GM19193 (cell line): ENCODE results near the gene GRB10.

Experiments
- POLR2A ChIP-seq: IDR thresholded peaks from 4 replicates; pipeline ENCODE4 v1.6.1; 2011; ENCODE audit not compliant: insufficient read depth, insufficient read length; ENCODE audit errors: extremely low read depth

Gene GRB10

DNA sequence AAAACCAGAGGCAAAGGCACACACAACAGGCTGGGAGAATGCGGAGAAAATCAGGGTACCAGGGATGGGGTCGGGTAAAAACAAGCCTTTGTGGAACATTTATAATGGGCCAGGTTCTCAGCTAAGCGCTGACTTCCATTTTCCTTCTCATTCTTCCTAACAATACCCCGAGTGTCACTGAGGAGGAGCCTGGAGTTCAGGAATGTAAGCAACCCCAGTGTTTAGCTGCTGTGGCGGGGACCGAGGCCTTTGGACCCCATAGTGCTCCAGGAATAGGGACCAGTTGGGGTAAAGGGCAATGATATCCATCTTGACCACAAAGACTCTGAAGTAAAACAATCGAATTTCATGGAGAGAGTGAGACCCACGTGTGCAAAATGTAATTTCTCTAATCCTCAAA lies 34.2 kb downstream of the GRB10 start:
- no peak for TF ChIP-seq POLR2A

GRCh38 chr7:50745835-50746234 lies 36.9 kb downstream of the GRB10 start:
- no peak for TF ChIP-seq POLR2A

DNA sequence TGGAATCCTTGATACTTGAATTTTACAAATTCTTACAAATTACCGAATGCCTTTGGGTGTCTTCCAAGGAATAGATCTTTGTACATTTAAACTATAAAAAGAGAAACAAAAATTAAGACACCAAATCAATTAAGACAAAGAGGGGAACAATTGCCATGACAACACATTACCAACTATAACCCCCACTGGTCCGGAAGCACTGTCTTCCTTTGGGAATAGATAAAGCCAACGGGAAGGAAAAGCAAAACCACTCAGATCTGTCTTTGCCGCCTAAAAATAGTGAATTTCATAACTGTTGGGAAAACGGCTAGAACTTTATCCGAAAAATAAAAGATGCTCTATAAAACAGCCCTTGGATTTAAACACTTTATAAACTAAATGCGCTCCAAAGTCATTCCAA lies 37.4 kb downstream of the GRB10 start:
- TF ChIP-seq POLR2A = no peak

- TF ChIP-seq POLR2A = no peak
Measured at GRCh38 chr7:50743893-50744292, 38.8 kb downstream of the GRB10 start.

DNA sequence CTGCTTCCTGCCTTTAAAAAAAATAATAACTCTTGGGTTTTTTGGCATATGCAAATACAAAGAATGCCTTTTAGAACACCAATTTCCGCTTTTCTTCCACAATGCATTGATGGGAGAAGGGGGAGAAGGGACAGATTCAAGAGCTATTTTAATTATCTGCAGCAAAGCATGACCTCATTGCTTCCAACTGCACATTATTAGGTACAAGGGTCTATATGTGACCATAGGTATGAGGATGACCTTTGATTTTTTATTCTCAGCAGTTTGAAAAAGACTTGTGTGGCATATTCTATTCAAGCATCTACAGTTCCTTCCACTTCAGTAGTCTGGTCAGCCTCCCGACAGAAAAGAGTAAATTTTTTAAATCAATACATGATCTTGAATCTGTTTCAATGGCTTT lies 39.7 kb downstream of the GRB10 start:
- TF ChIP-seq POLR2A = no peak

DNA sequence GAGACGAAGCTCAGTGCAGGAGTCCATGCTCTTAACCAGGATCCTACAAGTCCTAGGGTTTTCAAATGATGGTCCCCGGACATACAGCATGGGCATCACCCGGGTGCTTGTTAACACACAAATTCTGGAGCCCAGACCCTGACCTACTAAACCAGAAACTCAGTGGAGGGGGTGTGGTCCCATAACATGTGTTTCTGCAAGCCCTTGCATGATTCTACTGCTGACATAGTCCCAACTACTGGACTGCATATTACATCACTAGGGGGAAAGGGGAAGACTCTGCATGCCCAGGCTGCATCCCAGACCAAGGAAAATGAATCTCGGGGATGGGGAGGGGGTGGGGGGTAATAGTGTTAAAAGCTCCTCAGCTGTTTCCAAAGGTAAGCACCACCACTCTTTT lies 40.3 kb downstream of the GRB10 start:
- no peak for TF ChIP-seq POLR2A

- no peak for TF ChIP-seq POLR2A
Measured at GRCh38 chr7:50739744-50740435, 42.8 kb downstream of the GRB10 start.

- TF ChIP-seq POLR2A = no peak
Measured at GRCh38 chr7:50738932-50739331, 43.8 kb downstream of the GRB10 start.

GRCh38 chr7:50735333-50735732 lies 47.4 kb downstream of the GRB10 start:
- no peak for TF ChIP-seq POLR2A

- no peak for TF ChIP-seq POLR2A
Measured at GRCh38 chr7:50734246-50734645, 48.5 kb downstream of the GRB10 start.

- no peak for TF ChIP-seq POLR2A
Measured at GRCh38 chr7:50733552-50733951, 49.1 kb downstream of the GRB10 start.

DNA sequence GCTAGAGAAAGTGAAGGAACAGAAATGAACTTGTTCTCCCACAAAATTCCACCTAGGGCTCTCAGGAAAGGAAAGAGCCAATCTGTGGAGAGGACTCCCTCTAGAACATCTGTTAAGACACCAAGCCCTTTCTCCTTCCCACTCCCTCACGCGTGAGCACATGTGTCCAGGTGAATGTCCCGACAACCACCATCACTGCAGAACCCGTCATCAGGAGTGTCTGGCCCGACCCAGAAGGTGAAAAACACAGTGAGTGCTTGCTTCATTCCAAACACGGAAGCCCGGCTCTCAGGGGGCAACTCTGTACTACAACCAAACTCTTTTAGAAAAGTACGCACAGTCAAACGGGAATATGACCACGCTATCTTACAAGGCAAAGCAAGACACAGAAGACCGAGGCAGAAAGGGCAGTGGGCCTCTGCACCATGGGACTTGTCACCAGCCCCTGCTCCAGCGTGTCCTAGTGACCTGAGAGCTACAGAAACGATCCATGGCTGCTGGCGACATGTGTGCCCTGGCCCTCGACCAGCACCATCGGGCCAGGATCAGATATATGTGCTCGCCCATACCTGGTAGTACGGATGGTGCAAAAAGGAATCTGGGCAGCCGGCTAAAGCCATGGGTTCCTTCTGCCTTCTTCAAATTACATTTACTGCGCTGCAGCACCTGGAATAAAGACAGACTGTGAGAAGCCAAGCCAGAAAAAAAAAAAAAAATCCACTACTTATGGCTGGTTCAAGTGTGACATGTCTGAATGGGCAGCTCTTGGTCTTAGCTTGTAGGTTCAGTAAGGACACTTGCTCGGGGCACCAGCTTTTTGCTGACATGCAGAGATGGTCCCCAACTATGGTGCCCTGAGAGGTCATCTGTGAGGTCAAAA lies 50.8 kb downstream of the GRB10 start:
- no peak for TF ChIP-seq POLR2A

GRCh38 chr7:50730446-50731400 lies 52.0 kb downstream of the GRB10 start:
- no peak for TF ChIP-seq POLR2A

GRCh38 chr7:50729962-50730361 lies 52.7 kb downstream of the GRB10 start:
- TF ChIP-seq POLR2A = no peak

- no peak for TF ChIP-seq POLR2A
Measured at GRCh38 chr7:50728184-50728583, 54.5 kb downstream of the GRB10 start.
